NCI-H446 treated with DMSO at 0.1 percent for 48 hours (cell line): Measurements from ENCODE around the gene SDR39U1.

Source experiments
- DNase-seq: peaks from one replicate; lab custom pipeline; 2025; lab: John Stamatoyannopoulos, UW

The SDR39U1 gene

DNA sequence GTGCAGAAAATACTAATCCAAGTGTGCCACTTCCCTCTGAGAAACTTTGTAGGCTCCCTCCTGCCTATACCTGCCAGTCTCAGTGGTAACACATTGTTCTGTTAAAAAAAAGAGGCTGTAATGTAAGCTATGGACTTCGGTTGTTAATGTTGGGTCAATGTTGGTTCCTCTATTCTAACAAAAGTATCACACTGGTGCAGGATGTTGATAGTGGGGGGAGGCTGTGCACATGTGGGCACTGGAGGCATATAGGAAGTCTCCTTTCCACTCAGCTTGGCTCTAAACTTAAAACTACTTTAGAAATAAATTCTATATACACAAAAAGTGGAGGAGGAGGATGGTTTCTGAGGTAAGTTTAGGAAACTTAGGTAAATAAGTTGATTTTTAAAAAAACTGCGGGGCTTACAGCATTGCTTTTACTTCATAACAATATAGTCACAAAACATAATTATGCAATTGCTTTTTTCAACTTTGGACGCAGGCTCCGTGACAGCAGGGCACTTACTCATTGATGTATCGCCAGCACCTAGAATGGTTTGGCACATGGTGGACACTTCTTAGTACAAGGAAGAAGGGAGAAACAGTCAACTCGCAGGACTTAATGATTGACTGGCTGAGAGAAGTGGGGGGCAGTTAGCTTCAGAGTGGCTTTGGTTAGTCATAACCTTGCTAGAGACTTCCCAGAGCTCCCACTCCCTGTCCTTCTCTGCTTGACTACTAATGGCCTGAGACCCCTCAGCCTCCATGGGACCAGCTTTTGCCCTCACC is 51.7 kb downstream of the SDR39U1 start:
- no peak for DNase-seq
